GM20000 (cell line): Measurements from ENCODE around the gene PPM1K.
"Not testable (repeated sequence)": the region's sequence is repeated elsewhere in the genome, so short reads cannot be mapped to it uniquely, and the experiment has no call there.

Experiments used
- DNase-seq: peaks from one replicate; pipeline ENCODE4 v3.0.0; 2012; ENCODE audit warnings: low spot score
- CTCF ChIP-seq: IDR thresholded peaks from 2 replicates; pipeline ENCODE4 v1.5.1; 2012; ENCODE audit warnings: mild to moderate bottlenecking, control low read depth; ENCODE audit errors: extremely low read depth, missing control alignments

Gene PPM1K

GRCh38 chr4:88315460-88316017 lies 31.2 kb upstream of the PPM1K start:
- no peak for TF ChIP-seq CTCF
- DNase-seq, result no peak

GRCh38 chr4:88313088-88313624 lies 28.8 kb upstream of the PPM1K start:
- not testable (repeated sequence) for DNase-seq

- no peak for DNase-seq
- no peak for TF ChIP-seq CTCF
Observed at GRCh38 chr4:88308587-88308986, 24.2 kb upstream of the PPM1K start.

- DNase-seq, result no peak
- no peak for TF ChIP-seq CTCF
Observed at GRCh38 chr4:88297725-88298454, 13.5 kb upstream of the PPM1K start.

- no peak for TF ChIP-seq CTCF
- DNase-seq, result no peak
Observed at GRCh38 chr4:88297212-88297516, 12.8 kb upstream of the PPM1K start.

GRCh38 chr4:88296413-88297211 lies 12.3 kb upstream of the PPM1K start:
- no peak for TF ChIP-seq CTCF
- DNase-seq, result no peak

GRCh38 chr4:88295656-88296055 lies 11.3 kb upstream of the PPM1K start:
- DNase-seq, result no peak
- TF ChIP-seq CTCF, result no peak
